T-helper 2 cell (primary cell): ENCODE data around the gene PSMD1.

Experiments
- DNase-seq, 5 experiments: peaks; one replicate each; pipeline versions ENCODE4 v3.0.0 to v3.0.0-alpha.2; 2012 to 2022

PSMD1 gene

DNA sequence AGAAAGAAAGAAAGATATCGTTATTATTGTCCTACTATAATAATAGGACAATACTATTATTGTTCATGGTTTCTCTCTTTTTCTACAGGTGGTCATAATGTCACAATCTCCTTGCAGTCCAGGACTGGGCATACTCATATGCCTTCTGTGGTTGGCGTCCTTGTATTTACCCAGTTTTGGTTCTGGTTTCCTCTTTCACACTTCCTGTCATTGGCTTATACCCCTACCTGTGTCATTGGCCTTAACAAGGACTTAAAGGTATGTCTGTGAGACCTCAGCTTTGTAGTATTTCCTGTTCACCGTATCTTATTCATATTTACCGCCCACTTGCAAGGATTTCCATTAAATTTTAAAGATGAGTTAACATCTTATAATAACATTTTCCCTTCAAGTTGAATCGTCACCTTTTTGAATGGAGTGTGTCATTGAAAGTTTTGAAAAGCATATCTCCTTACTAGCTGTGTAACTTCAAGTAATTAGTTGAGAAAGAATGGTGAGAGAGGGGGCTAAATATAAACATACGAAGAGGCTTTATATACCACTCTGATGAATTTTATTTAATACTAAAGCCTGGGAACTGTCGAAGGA is 104.7 kb downstream of the PSMD1 start:
- peak in 1 of 5 experiments; percentile 69 for DNase-seq

DNA sequence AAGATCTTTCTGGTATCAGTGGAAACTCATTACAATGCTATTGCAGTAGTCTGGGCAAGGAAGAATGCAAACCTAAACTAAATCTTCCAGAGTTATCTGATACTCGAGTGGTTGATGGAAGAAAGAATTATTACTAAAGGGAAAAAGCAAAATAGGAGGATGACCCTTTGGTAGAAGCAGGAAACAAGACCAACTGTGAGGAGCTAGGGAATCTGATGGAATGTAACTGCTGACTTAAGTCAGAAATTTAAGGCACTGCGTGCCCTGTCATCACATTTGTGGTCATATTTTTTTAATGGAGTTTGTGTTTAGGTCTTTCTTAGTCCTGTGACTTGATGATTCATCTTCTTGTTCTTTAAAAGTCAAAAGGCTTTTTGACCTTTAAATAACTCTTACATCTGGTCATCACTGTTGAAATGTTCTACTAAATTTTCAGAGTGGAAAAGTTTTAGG is 105.2 kb downstream of the PSMD1 start:
- DNase-seq: no peak

DNA sequence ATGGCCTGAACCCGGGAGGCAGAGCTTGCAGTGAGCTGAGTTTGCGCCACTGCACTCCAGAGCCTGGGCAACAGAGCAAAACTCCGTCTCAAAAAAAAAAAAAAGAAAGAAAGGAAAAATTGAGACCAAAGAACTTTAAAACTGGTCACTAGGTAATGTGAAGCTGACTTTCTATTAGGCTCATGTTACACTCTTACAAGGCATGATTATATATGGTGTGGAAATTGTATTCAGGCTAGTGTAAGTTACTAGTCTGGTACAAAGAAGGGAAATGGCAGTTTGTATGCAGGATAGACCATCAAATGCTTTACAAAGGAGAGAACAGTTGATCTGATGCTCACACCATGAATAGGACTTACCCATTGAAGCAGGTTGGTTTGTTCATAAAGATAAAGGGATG is 106.3 kb downstream of the PSMD1 start:
- DNase-seq: no peak

DNA sequence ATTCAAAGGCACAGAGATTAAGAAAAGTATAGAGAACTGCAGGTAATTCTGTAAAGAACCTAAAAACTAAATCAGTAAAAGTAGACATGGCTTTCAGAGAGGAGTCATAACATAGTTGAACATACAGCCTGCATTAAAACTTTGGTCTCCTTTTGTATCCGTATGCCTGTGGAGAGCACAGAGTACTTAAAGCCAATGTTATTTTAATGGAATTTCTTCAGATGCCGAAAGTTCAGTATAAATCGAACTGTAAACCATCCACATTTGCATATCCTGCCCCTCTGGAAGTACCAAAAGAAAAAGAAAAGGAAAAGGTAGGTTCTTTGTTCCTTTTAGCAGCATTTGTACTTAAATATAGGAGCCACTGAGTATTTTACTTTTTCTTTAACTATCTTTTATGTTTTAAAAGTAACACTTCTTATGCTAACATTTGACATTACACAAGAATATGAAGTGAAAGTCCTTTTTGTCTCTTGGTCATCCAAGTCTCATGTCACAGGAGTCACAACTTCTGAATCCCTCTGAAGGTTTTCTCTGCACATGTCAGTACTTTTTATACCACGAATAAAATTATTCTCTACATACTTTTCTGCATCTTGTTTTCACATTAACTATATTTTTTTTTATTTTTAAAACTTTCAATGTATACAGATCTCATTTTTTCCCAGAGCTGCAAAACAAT is 106.9 kb downstream of the PSMD1 start:
- no peak for DNase-seq

DNA sequence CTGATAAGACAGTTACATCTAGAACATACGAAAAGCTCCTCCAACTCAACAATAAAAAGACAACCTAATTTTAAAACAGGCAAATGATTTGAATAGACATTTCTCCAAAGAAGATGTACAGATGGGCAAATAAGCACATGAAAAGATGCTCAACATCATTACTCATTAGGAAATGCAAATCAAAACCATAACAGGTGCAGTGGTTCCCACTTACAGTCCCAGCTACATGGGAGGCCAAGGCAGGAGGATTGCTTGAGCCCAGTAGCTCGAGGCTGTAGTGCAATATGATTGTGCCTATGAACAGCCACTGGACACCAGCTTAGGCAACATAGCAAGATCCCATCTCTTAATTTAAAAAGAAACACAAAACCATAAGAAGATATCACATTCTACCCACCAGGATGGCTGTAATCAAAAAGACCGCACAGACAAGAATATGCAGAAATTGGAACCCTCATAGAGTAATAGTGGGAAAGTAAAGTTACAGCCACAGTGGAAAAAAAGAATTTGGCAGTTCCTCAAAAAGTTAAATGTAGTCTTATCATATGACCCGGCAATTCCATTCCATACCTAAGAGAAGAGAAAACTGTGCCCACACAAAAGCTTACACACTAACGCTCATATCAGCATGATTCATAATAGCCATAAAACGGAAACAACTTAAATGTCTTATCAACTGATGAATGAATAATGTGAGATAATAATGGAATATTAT is 111.2 kb downstream of the PSMD1 start:
- no peak for DNase-seq

DNA sequence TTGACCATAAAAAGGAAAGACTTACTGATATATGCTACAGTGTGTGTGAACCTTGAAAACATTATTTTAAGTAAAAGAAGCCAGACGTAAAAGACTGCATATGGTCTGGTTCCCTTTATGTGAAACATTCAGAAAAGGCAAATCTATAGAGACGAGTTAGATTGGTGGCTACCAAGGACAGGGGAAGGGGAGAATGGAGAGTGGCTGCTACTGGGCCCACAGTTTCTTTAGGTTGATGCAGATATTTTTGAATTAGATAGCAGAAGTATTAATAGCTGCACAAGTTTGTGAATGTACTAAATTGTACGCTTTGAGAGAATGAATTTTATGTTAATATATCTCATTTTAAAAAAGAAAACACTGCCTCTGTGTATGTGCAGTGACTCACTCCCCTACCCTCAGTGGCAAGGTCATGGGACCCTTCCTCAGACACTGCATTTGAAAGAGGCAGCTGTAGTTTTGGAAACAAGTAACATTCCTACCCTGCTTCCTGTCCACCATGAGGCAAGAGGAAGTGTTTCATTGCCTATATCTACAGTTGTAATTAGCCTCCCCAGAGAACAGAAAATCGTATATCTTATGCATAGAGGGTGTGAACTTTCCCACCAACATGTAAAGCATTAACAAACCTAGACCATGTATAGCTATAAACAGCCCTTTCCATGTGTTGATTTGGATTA is 111.9 kb downstream of the PSMD1 start:
- no peak for DNase-seq

DNA sequence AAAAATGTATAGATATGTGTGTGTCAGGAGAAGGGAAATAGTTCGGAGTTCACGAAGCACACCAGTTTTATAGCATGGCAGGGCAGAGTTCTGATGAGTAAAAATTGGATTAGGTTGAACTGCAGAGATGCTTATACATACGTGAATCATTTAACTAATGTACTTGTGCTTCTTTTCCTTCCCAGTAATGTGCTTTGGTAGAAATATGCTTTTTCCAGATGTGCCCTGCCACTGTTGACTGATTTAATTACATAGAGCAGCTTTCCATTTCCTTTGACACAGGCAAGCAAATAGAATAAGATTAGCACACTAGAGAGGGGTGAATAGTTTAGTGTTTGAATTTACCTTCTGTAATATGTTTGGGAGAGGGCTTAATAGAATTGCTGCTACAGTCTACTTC is 112.8 kb downstream of the PSMD1 start:
- DNase-seq: no peak

DNA sequence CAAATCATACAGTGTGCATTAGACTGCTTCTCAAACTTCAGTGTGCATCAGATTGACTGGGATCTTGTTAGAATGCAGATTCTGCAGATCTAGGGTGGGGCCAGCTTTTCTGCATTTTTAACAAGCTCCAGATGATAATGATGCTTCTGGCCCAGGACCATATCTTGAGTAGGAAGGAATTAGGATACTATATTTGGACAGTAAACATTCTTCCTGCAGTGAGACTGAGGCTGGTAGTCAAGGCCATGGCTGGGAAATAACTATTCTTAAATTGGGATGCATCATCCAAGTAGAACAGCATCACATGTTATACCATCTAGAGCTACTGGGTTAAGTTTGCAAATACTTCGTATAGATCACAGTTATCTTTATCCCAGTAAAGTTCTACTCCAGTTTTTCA is 113.4 kb downstream of the PSMD1 start:
- no peak for DNase-seq

DNA sequence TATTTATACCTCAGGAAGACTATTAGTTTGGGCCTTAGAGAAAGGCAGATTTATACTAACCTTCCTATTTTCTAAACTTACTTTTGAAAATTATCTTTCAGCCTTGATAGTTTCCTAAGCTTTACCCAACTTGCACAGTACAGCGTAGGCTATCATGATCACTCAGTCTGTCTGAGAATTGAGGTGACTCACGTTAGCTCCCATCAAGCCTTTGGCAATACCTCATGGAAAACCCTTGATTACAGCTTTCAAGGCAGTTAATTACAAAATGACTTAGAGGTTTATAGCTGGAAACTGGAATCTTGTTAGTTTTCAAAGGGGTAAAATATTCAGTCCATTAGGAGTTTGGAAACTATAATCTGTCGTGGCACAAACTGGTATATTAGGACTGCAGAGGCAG is 115.4 kb downstream of the PSMD1 start:
- DNase-seq: no peak

DNA sequence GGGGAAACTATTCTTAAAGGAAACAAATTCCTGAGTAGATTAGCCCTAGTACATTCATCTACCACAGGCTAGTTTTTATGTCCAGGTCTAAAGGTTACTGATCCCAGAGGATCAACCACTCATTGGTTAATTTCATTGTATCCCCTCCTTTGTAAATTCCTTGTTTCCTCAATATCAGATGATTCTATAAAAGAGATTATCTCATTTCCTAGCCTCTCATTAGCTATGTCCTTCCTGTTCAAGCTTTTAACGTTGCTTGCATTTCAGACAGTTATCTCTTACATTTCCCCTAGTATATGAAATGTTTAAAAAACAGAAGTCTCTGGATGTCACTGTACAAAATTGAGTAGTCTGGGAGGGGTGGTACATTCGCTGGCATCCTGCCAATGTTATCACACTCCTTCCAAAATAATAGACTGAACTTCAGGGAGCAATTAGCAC is 117.6 kb downstream of the PSMD1 start:
- DNase-seq: no peak

DNA sequence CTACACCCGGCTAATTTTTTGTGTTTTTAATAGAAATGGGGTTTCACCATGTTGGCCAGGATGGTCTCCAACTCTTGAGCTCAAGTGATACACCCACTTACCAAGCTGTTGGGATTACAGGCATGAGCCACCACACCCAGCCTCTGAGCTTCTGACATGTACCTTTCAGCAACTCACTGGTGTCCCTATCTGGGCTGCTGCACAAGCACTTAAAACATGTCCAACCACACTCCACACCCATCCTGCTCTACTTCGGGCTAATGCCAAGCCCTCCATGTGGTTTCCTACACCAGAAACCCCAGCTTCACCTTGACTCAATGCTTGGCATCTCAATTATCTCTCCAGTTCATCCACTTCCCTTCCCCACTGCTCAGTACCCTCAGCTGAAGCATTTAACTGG is 119.4 kb downstream of the PSMD1 start:
- DNase-seq: no peak

DNA sequence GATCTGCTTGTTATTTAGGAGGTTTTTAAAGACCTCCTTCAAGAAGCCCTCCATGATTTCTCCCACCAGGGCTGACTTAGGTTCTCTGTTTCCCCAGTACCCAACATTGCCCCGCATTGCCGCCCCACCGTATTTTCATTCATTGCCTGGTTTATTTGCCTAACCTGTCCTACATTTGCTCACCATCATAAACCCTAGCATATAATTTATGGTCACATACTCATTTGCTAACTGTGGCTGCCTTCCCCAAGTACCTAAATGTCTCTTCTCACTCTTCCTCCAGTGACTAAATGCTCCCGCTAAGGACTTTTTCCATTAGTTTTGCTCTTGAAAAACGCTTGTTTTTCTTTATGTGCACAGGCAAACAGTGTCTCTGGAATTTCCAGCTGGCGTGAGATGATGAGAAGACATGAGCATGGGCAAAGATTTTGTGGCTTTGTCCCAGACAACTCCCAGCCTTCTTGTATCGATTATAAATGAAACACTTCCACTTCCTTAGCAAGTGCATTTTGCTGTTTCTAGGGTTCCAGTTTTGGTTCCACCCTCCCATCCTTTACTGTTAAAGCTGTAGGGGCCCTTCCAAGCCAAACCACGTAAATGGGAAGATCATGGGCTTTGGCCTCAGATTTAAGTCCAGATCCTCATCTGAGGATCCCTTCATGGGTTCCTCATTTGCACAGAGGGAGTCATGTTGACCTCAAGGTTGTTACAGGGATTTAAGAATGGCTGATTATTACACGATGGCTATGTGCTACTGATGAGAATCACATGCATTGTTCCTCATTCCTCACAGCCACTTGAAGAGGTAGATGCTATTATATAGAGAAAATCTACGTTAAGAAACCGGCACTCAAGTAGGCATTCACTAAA is 120.7 kb downstream of the PSMD1 start:
- DNase-seq: no peak

DNA sequence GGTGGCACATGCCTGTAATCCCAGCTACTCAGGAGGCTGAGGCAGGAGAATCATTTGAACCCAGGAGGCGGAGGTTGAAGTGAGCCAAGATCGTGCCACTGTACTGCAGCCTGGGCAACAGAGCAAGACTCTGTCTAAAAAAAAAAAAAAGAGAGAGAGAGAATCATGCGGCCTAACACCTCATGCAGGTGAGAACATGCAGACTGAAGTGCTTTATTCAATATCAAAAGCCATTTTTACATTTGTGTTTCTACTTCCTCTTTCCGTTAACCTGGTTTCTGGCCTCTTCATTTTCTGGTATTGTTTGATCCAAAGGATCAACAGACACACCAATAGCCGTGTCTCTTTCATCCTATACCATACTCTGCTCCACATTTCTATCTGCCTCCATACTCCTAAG is 122.1 kb downstream of the PSMD1 start:
- DNase-seq: peak in 1 of 5 experiments; percentile 18

DNA sequence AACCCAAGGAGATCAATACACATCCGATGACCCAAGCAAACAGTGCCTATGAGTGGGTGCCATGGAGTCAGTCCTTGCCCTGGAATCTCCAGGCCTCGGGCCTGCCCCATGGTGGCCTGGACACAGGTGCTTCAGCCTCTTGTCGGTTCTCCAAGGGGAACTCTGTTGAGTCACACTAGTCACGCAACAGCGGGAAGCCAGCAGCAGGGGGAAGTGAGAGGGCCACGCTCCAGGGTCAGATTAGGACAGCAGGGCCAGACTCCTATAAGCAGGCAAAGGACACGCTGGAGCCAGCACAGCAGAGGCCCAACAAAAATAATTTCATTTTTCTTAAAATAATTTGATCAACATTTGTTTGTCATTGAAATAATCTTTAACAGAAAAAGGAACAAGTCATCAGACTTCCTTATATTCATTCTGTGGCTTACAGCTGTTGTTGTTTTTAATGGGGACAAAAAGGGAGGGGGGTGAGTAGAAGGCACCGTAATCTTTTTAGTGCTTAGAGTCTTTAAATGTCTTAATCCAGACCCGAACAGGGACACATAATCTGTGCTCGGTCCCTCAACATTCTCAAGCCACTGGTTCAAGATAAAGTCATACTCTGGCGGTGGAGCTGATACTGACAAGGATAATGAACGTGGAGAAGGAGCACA is 125.3 kb downstream of the PSMD1 start:
- DNase-seq: no peak

DNA sequence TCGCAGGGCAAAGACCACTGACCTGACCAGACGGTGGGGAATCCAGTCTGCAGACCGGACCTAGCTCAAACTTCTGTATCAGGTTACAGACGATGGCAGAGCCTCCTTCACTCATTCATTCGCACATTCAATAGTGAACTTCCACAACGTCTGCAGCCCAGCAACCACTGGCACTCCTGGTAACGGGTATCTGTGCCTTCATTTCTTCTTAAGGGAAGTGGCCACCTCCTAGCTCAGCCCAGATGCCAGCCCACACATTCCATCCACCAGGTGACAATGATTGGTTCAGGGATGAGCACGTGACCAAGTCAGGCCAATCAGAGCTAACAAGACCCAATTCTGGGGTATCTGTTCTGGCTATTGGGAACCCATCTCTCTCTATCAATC is 125.8 kb downstream of the PSMD1 start:
- DNase-seq: no peak

DNA sequence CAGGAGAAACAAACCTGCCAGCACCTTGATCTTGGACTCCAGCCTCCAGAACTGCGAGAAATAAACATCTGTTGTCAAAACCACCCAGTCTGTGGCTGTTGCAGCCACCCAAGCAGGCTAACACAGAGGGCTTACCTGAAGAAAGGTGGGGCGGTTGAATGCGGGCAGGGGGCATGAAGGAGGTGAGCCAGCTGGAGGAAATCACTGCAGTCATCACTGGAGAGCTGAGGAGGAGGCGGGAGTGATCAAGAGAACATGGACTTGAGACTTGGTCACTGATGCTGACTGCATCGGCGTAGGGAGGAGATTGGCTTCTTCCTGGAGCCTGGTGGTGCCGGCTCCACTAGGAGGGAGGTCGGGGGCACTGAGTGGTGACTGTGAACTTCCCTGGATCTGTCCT is 127.2 kb downstream of the PSMD1 start:
- DNase-seq: no peak

DNA sequence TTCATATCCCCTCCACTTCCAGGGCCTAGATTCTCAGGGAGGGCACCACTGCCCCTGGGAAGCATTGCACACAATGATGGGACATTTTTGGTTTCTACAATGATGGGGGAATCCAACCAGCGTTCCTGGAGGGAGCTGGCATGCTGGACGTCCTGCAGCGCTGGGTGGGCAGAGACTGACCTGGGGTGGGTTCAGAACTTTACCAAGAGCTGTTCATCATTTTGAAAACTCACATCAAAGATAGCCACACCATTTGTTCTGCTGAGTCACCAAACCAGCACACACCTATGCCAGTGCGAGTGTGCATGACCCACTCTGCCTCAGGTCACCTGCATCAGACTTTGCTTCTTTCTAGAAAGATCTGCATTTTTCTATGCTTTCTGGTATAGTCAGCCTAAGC is 127.7 kb downstream of the PSMD1 start:
- no peak for DNase-seq

DNA sequence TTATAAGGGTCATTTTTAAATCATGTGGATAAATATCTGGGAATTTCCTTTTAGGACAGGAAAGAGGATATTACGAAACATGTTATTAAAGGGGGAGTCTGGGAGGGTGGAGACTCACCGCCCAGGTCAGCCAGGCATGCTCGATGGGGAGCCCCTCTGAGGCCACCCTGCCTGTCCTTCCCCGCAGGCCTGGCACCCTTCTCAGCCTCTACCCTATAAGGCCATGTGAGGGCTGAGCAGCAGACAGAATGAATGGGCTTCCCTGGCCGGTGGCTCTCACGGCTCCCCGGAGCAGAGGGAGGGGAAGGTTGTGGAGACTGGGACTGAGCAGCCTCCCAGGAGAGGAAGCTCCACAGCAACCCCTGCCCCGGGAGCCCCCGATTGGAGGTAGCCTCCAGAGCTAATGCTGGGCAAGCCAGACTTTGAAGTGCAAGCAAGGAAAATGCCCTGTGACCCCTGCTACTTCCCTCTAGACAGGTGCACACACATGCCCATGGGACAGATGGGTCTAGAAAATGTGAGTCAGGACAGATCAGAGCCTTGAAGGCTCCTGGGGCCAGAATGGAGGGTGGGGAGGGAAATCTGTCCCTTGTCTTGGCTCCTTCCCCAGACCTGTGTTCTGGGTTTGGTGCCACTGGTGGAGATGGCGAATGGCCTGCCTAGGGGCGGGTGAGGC is 128.5 kb downstream of the PSMD1 start:
- no peak for DNase-seq

DNA sequence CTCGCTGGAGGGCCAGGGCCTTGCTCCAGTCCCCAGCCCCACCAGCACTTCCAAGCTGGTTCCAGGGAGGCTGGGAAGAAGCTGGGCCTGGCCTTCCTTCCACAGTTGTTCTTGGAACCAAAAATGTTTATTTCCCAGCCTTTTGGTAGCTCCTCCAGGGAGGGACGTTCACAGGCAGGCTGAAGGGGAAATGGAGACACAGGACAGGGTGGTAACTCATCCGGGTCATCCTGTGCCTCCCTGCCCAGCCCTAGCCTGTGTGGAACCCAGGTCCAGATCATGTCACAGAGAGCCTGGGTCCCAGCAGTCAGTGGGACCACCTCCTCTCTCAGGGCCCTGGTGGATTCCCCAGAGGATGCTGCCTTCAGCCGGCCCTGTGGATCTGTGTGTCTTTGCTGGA is 129.2 kb downstream of the PSMD1 start:
- no peak for DNase-seq

DNA sequence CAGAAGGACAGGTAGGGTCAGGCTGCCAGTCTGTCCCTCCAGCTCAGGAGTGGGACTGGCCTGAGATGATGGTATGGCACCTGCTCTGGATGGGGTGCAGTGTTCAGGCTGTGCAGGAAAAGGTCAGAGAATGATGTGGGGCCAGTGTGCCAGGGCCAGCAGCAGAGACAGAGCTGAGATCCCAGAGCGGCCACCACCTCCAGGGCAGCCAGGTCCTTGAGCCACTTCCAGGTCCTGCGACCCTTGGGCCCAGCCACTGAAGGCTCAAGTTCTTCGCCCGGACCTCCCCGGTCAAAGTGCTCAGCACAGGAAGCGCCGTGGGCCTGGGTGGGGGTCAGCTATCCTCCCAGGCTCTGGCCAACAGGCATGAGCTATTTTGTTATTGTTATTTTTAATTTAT is 129.7 kb downstream of the PSMD1 start:
- DNase-seq: no peak

DNA sequence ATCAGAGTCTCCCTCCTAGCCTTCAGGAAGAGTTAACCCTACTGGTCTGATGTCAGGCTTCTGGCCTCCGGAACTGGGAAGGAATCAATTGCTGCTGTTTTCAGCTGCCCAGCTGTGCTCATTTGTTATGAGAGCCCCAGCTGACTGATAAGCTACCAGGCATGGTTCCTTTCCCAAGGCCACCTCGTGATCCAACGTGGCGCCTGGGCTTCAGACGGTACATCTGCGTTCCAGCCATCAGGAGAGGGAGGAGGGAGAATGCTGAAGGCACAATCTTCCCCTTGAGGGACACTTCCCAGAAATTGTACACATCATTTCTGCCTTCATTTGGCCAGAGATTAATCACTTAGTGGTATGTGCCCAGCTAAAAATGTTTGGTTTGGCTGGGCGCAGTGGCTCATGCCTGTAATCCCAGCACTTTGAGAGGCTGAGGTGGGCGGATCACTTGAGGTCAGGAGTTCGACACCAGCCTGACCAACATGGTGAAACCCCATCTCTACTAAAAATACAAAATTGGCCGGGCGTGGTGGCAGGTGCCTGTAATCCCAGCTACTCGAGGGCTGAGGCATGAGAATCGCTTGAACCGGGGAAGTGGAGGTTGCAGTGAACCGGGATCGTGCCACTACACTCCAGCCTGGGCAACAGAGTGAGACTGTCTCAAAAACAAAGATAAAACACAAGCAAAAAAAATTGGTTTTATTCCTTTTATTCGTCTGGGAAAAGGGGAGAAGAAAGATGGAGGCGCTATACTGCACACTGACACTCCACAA is 131.3 kb downstream of the PSMD1 start:
- no peak for DNase-seq
